Stomach (tissue), 9 donors: Measurements from ENCODE around the gene RPSA. TPM values are rescaled to one million over a fixed set of nuclear protein-coding genes. Genes with fewer than 3 reads are reported as not detected.

Source experiments
- DNase-seq, 2 donors: peaks; one replicate each; pipeline versions ENCODE4 v3.0.0 to v3.0.0-alpha.2; 2013 to 2019
- H3K27ac ChIP-seq, 5 donors: fragments of 200-600 bp in 4 of 5; sonication (generic) in 4 of 5; one replicate each; pipeline ENCODE4 v1.5.1; 2013 to 2019; ENCODE audit warnings: mild to moderate bottlenecking in 1 of 5, moderate library complexity in 1 of 5
- H3K27me3 ChIP-seq, 3 donors: fragments of 200-600 bp; sonication (generic); one replicate each; pipeline ENCODE4 v1.5.1; 2017 to 2019; ENCODE audit warnings: mixed run types in 1 of 3
- H3K36me3 ChIP-seq, 4 donors: fragments of 200-600 bp; sonication (generic); 1 replicate in 3 of 4; 2 replicates in 1 of 4; pipeline ENCODE4 v1.5.1; 2016 to 2019
- H3K4me1 ChIP-seq, 4 donors: fragments of 200-600 bp; sonication (generic); one replicate each; pipeline ENCODE4 v1.5.1; 2016 to 2019
- H3K4me3 ChIP-seq, 4 donors: fragments of 200-600 bp; sonication (generic) in 3 of 4; one replicate each; pipeline ENCODE4 v1.5.1; 2016 to 2019; ENCODE audit warnings: mild to moderate bottlenecking in 1 of 4
- H3K9me3 ChIP-seq, 4 donors: fragments of 200-600 bp; sonication (generic); one replicate each; pipeline ENCODE4 v1.5.1; 2016 to 2019
- EP300 ChIP-seq: sonication (generic); formaldehyde crosslinking; IDR thresholded peaks from one replicate; pipeline ENCODE4 v1.6.1; 2017; ENCODE audit warnings: antibody characterized with exemption
- POLR2A ChIP-seq, 4 donors: fragments of 450-650 bp; IDR thresholded peaks; one replicate each; pipeline ENCODE4 v1.6.1; 2016; ENCODE audit warnings: antibody characterized with exemption in 4 of 4, control low read depth in 2 of 4, mild to moderate bottlenecking in 1 of 4, moderate library complexity in 1 of 4
- POLR2AphosphoS5 ChIP-seq, 3 donors: sonication (generic); formaldehyde crosslinking; IDR thresholded peaks; one replicate each; pipeline ENCODE4 v1.6.1; 2016; ENCODE audit warnings: antibody characterized with exemption in 3 of 3
- WGBS, 5 donors: extraction: QIAGEN DNeasy Blood & Tissue Kit in 3 of 5; methylation state at CpG; one replicate each; pipeline versions ENCODE4 v1.1.5 to v1.1.7; 2013 to 2018; 5-methylcytosine and 5-hydroxymethylcytosine counted together
- intact Hi-C: fragments of 100-400 bp; cut with DNase I; formaldehyde crosslinking; loops from one replicate; pipeline ENCODE4 v1.15.1; 2023; ENCODE audit warnings: low total_unique reads
- polyA plus RNA-seq, 3 donors: library from polyadenylated mRNA; stranded (reverse); fragments of 200-250 nt; gene quantifications; one replicate each; pipeline ENCODE4 v1.2.3, GENCODE V29; 2013
- total RNA-seq, 5 donors: library from RNA; depleted of rRNA; stranded (reverse); fragments of >200 nt; gene quantifications; one replicate each; pipeline versions ENCODE4 v1.1.0 to v1.2.3, GENCODE V29; 2014 to 2016
- TF ChIP-seq, protein P1 (sequence below), 7 experiments: fragments of 450-650 bp in 4 of 7; fragments of 200-600 bp in 3 of 7; sonication (generic) in 3 of 7; IDR thresholded peaks; one replicate each; pipeline ENCODE4 v1.5.1; 2016 to 2019; ENCODE audit warnings: antibody characterized with exemption in 7 of 7, control low read depth in 2 of 7, mild to moderate bottlenecking in 1 of 7
- donor health status: healthy with polysubstance abuse.
- donor health status: Bipolar disorder and iron deficiency.
- donor health status: healthy.

The RPSA gene
- total and polyA plus RNA-seq, 8 donors, result 346 to 2,119 (median 1,066) TPM

DNA sequence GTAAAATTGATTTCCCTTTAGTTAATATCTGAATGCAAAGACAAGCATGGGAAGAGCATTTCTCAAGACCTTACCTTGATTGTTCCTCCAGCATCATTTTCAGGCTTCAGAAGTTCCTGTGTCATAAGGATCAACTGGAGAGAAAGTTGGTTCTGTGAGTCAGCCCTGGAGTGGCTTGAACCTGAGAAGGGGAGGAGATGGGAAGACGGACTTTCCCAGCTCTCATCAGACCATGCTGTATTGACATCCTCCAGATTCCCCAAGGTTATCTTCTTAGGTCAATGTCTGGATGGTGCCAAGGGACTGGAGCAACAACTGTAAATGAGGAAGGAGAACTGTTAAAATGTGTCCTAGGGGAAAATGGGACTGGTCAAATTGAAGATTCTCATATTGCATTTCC is 21.0 kb downstream of the RPSA start:
- DNase-seq, result no peak
- peaks cover 0 to 4% (median 0%) of the 10 kb centered on the region in 3 donors for H3K27me3 ChIP-seq
- H3K36me3 ChIP-seq, result no peaks in the 10 kb centered on the region
- H3K4me1 ChIP-seq, result no peaks in the 10 kb centered on the region
- H3K4me3 ChIP-seq, result no peak overlapping the region
- no peak overlapping the region for H3K27ac ChIP-seq
- H3K9me3 ChIP-seq, result no peaks in the 10 kb centered on the region
- intact Hi-C loops, result no loop called here
- 73 to 91% (median 86%) methylated on average over 1 of the region's 1 CpG for WGBS, 5 donors
- TF ChIP-seq POLR2A (IDR thresholded peaks at IDR 0.05), result no peak

DNA sequence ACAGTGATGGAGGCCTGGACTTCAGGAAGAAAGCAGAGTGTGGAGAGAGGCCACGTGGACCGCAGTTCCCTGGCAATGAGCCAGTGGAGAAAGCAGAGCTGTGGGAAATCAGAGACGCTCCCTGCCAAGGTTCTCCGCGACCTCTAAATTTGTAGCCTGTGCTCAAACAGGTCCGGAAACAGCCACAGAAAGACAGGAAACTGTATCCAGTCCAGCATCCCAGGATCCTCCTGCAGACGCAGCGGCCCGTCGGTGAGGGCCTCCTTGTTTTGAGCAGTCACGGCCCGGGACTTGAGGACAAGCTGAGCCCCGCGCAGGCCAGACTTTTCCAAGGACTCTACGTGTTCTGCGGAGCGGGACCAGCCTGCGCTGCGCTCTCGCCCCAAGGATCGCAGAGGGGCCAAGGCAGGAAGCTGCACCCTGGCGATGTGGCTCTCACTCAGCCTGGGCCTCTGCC is 22.3 kb downstream of the RPSA start:
- no peak overlapping the region for H3K27ac ChIP-seq
- TF ChIP-seq POLR2AphosphoS5 (IDR thresholded peaks at IDR 0.05), result no peak
- TF ChIP-seq POLR2A (IDR thresholded peaks at IDR 0.05), result no peak
- TF ChIP-seq, protein P1, sequence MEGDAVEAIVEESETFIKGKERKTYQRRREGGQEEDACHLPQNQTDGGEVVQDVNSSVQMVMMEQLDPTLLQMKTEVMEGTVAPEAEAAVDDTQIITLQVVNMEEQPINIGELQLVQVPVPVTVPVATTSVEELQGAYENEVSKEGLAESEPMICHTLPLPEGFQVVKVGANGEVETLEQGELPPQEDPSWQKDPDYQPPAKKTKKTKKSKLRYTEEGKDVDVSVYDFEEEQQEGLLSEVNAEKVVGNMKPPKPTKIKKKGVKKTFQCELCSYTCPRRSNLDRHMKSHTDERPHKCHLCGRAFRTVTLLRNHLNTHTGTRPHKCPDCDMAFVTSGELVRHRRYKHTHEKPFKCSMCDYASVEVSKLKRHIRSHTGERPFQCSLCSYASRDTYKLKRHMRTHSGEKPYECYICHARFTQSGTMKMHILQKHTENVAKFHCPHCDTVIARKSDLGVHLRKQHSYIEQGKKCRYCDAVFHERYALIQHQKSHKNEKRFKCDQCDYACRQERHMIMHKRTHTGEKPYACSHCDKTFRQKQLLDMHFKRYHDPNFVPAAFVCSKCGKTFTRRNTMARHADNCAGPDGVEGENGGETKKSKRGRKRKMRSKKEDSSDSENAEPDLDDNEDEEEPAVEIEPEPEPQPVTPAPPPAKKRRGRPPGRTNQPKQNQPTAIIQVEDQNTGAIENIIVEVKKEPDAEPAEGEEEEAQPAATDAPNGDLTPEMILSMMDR (IDR thresholded peaks at IDR 0.05), result no peak
- TF ChIP-seq EP300, result no peak
- 49 to 76% (median 59%) methylated on average over 21 to 22 of the region's 22 CpGs for WGBS, 5 donors
- H3K4me3 ChIP-seq, result no peak overlapping the region
- H3K27me3 ChIP-seq, result peaks cover 0 to 4% (median 0%) of the 10 kb centered on the region in 3 donors
- no peaks in the 10 kb centered on the region for H3K36me3 ChIP-seq
- no peaks in the 10 kb centered on the region for H3K9me3 ChIP-seq
- intact Hi-C loops, result no loop called here
- no peaks in the 10 kb centered on the region for H3K4me1 ChIP-seq
- DNase-seq, result peak in 1 of 2 donors; percentile 57

DNA sequence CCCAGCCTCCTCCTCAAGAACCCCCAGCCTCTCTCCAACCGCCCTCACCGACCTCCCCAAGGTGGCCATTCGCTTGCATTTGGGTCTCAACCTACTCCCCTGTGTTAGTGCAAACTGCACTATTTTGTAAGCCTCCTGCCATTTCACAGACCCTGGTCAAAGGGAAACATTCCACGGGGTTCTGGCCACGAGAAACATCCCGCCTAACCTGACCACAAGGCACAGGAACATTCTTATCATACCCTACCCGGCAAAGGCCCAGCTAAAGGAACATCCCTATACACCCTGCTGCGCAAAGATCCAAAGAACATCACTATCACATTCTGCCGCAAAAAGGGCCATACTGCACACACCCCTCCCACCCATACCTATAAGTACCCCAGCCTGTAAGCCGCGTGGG is 22.9 kb downstream of the RPSA start:
- no peaks in the 10 kb centered on the region for H3K9me3 ChIP-seq
- TF ChIP-seq EP300, result no peak
- TF ChIP-seq POLR2A (IDR thresholded peaks at IDR 0.05), result no peak
- TF ChIP-seq, protein P1 (IDR thresholded peaks at IDR 0.05), result no peak
- no peak for TF ChIP-seq POLR2AphosphoS5 (IDR thresholded peaks at IDR 0.05)

DNA sequence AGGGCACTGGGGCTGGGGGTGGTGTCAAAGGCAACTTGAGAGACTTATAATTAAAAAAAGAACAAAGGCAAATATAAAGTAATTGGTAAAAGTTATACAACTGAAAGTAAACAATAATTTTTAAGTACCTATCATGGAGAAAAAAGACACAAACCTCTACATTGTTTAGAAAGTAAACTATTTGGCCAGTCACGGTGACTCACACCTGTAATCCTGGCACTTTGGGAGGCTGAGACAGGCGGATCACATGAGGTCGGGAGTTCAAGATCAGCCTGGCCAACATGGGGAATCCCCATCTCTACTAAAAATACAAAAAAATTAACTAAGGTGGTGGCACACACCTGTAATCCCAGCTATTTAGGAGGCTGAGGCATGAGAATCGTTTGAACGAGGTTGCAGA is 25.8 kb downstream of the RPSA start:
- DNase-seq, result no peak
- peaks cover 0 to 4% (median 0%) of the 10 kb centered on the region in 3 donors for H3K27me3 ChIP-seq
- no peak overlapping the region for H3K27ac ChIP-seq
- H3K4me3 ChIP-seq, result no peak overlapping the region
- 67 to 81% (median 73%) methylated on average over 5 of the region's 5 CpGs for WGBS, 5 donors
- intact Hi-C loops, result no loop called here
- no peaks in the 10 kb centered on the region for H3K36me3 ChIP-seq
- no peaks in the 10 kb centered on the region for H3K9me3 ChIP-seq
- H3K4me1 ChIP-seq, result no peaks in the 10 kb centered on the region
- TF ChIP-seq POLR2AphosphoS5 (IDR thresholded peaks at IDR 0.05), result no peak

More for the DNA sequence above, 22.9 kb downstream of the RPSA start:
- peaks cover 0 to 4% (median 0%) of the 10 kb centered on the region in 3 donors for H3K27me3 ChIP-seq
- 85 to 94% (median 88%) methylated on average over 11 of the region's 11 CpGs for WGBS, 5 donors
- no peaks in the 10 kb centered on the region for H3K4me1 ChIP-seq
- intact Hi-C loops, result no loop called here
- no peak for DNase-seq
- no peak overlapping the region for H3K27ac ChIP-seq
- no peak overlapping the region for H3K4me3 ChIP-seq
- no peaks in the 10 kb centered on the region for H3K36me3 ChIP-seq

DNA sequence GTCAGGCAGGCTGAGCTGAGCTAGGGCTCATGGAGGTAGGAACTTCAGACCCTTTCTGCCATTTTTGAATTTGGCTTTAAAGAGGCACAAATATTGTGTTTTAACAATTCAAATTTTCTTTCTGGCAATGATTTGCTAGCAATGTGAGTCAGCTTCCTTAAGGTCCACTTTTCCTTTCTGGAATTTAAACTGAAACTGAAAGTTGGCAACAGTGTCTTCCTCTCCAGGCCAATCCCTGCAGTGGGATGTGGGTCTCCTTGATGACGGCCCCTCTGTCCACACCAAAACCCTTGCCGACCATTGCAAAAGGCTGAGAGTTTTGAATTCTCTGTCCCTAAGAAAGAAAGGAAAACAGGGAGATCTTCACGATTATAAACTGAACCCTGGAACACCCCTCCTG is 27.1 kb downstream of the RPSA start:
- H3K9me3 ChIP-seq, result no peaks in the 10 kb centered on the region
- 59 to 73% (median 69%) methylated on average over 3 of the region's 3 CpGs for WGBS, 5 donors
- peaks cover 0 to 4% (median 0%) of the 10 kb centered on the region in 3 donors for H3K27me3 ChIP-seq
- H3K36me3 ChIP-seq, result no peaks in the 10 kb centered on the region
- H3K4me1 ChIP-seq, result no peaks in the 10 kb centered on the region
- DNase-seq, result peak in 1 of 2 donors; percentile 54
- no peak for TF ChIP-seq EP300
- TF ChIP-seq POLR2AphosphoS5 (IDR thresholded peaks at IDR 0.05), result no peak
- TF ChIP-seq POLR2A (IDR thresholded peaks at IDR 0.05), result no peak
- TF ChIP-seq, protein P1 (IDR thresholded peaks at IDR 0.05), result no peak
- H3K4me3 ChIP-seq, result no peak overlapping the region
- H3K27ac ChIP-seq, result peak overlapping the region in 1 of 5 donors; percentile 17
- intact Hi-C loops, result no loop called here
